TTC549 (cell line): ENCODE data around the gene FHIT.
"Not testable (repeated sequence)": the region's sequence is repeated elsewhere in the genome, so short reads cannot be mapped to it uniquely, and the experiment has no call there.

ENCODE experiments used
- FAIRE-seq: peaks from 2 replicates; lab custom pipeline; 2012; peaks lifted over from hg19 to GRCh38; lab: Jason Lieb, UNC

The FHIT gene

GRCh38 chr3:61111825-61112224 is 139.4 kb downstream of the FHIT start:
- no peak for FAIRE-seq

GRCh38 chr3:61110576-61110975 is 140.7 kb downstream of the FHIT start:
- FAIRE-seq = no peak

GRCh38 chr3:61108247-61109019 is 142.8 kb downstream of the FHIT start:
- FAIRE-seq = no peak

GRCh38 chr3:61094608-61095007 is 156.6 kb downstream of the FHIT start:
- FAIRE-seq = no peak

- no peak for FAIRE-seq
Observed at GRCh38 chr3:61093364-61093763, 157.9 kb downstream of the FHIT start.

GRCh38 chr3:61092870-61093269 is 158.4 kb downstream of the FHIT start:
- FAIRE-seq = no peak

GRCh38 chr3:61090389-61091169 is 160.7 kb downstream of the FHIT start:
- no peak for FAIRE-seq

GRCh38 chr3:61087465-61087864 is 163.8 kb downstream of the FHIT start:
- no peak for FAIRE-seq

- FAIRE-seq = no peak
Observed at GRCh38 chr3:61081554-61081953, 169.7 kb downstream of the FHIT start.

GRCh38 chr3:61080737-61081445 is 170.4 kb downstream of the FHIT start:
- FAIRE-seq = no peak

GRCh38 chr3:61078048-61078752 is 173.1 kb downstream of the FHIT start:
- no peak for FAIRE-seq

- no peak for FAIRE-seq
Observed at GRCh38 chr3:61077551-61077950, 173.7 kb downstream of the FHIT start.

- FAIRE-seq = no peak
Observed at GRCh38 chr3:61074783-61075182, 176.5 kb downstream of the FHIT start.

- FAIRE-seq = no peak
Observed at GRCh38 chr3:61073566-61074165, 177.6 kb downstream of the FHIT start.

GRCh38 chr3:61068084-61068483 is 183.2 kb downstream of the FHIT start:
- FAIRE-seq = no peak

- FAIRE-seq = no peak
Observed at GRCh38 chr3:61066800-61067199, 184.5 kb downstream of the FHIT start.

- FAIRE-seq = not testable (repeated sequence)
Observed at GRCh38 chr3:61066222-61066621, 185.0 kb downstream of the FHIT start.

GRCh38 chr3:61065451-61066011 is 185.7 kb downstream of the FHIT start:
- no peak for FAIRE-seq

- FAIRE-seq = no peak
Observed at GRCh38 chr3:61061092-61061723, 190.0 kb downstream of the FHIT start.

GRCh38 chr3:61060411-61060861 is 190.8 kb downstream of the FHIT start:
- FAIRE-seq = no peak

GRCh38 chr3:61058836-61059235 is 192.4 kb downstream of the FHIT start:
- no peak for FAIRE-seq
